KOPT-K1 (cell line): ENCODE data around the gene CACNA2D3.

ENCODE experiments used
- H3K27ac ChIP-seq: fragments of 200-600 bp; sonication (generic); 2 replicates; pipeline ENCODE4 v1.5.1; 2016; ENCODE audit warnings: antibody characterized with exemption, mild to moderate bottlenecking, low read depth, low read length; ENCODE audit not compliant: poor library complexity, severe bottlenecking
- H3K36me3 ChIP-seq: fragments of 200-600 bp; sonication (generic); 2 replicates; pipeline ENCODE4 v1.5.1; 2017; ENCODE audit warnings: antibody characterized with exemption, mild to moderate bottlenecking, low read length, moderate library complexity; ENCODE audit not compliant: insufficient read depth
- H3K9me3 ChIP-seq: fragments of 200-600 bp; sonication (generic); 2 replicates; pipeline ENCODE4 v1.5.1; 2017; ENCODE audit warnings: antibody characterized with exemption, low read length, mild to moderate bottlenecking; ENCODE audit not compliant: insufficient read depth, poor library complexity, severe bottlenecking

Gene CACNA2D3

DNA sequence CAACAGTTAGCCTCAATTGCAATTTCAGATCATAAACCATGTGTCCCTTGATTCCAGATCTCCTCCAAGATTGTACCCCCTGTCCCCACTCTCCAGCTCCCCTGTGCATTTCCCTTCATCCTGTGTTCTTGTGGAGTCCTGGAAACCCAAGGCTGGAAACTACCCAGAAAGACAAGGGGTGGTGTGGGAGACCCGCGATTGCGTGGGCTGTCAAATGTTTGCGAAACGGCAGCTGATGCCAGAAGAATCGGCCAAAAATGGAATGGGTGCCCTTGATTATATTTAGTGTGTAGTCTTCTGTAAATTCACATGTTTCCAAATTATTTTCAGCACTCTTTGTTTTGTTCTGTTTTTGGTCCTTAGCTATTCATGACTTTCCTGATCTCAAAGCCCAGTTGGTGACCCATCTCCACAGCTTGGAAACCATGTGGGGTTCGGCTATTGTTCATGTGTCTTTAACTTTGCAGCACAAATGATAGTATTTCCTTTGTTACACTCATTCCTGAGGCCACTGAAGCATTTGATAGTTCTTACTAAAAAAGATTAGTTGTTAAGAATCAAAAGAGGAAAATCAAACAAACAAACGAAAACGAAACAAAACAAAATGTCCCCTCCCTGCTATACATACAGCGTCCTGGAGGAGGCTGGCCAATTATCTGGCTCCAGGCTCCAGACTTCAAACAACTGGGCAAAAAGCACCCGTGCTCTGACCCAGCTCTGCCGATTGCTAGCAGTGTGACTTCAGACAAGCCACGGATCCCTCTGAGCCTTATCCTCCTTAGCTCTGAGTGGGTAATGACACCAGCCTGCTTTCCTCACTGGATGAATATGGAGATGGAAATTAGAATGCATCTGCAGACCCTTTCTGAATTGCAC is 120.9 kb downstream of the CACNA2D3 start:
- Histone ChIP-seq H3K36me3 (no peaks in the 10 kb centered on the region), H3K27ac (no peak overlapping the region), H3K9me3 (no peaks in the 10 kb centered on the region)

DNA sequence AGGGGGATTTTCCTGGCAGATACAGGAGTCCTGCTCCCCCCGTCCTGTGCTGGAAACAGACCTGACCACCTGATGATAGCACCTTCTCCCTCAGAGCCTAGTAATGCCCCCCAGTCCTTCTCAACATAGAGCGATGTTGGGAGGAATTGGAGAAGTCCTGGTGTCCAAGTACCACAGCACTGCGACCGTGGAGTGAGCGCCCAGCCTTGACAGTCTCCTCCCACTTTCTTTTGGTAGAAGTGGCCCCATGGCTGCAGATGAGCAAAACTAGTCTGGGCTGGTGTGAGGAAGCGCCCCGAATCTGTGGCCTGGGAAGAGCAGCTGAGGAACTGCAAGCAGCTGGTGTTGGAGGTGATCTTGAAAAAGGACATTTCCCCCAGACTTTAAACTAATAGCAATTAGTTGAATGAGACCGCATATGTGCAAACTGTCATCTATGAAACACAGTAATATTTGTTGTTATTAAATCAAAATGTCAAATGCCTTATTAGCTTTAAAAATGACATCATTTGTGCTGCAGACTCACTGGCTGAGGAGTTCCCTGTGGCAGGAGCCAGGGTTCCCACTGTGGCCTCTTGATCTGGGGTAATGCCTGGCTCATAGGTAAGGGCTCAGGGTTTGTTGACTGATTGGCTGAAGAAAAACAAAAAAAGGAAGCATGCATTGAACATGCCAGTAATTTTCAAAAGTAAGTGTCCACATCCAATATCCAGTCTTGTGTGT is 121.8 kb downstream of the CACNA2D3 start:
- Histone ChIP-seq H3K27ac (no peak overlapping the region), H3K9me3 (no peaks in the 10 kb centered on the region), H3K36me3 (no peaks in the 10 kb centered on the region)

GRCh38 chr3:54251705-54252104 is 129.4 kb downstream of the CACNA2D3 start:
- Histone ChIP-seq H3K36me3 (no peaks in the 10 kb centered on the region), H3K9me3 (no peaks in the 10 kb centered on the region), H3K27ac (no peak overlapping the region)

DNA sequence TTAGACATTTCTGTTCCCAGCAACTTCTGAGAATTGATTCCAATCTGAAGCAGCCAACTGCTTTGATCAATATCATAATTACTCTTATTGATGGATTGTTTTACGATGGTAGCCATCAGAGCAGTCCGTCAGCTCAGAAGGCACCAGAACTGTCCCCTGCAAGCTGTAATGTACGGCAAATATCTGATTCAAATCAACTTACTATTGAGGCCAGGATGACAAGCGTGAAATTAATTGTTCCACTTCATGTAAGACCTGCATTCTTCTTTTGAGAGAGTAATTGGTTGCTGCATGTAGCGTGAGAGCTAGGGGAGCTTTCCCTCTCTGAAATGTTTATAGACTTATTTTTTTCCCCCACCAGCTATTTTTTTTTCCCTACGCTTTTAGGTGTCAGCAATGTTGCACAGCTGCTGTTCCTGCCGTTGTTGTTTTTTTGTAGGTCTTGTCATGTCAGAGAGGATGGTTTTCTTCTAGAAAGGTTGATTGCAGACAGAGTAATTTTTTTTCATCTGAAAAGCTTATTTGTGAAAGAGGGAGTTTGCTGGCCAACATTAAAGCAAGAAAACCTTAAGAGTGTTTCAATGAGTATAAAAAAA is 134.9 kb downstream of the CACNA2D3 start:
- Histone ChIP-seq H3K9me3 (no peaks in the 10 kb centered on the region), H3K36me3 (no peaks in the 10 kb centered on the region), H3K27ac (no peak overlapping the region)

GRCh38 chr3:54259636-54260035 is 137.3 kb downstream of the CACNA2D3 start:
- no peak overlapping the region for H3K27ac ChIP-seq
- H3K9me3 ChIP-seq, result no peaks in the 10 kb centered on the region
- H3K36me3 ChIP-seq, result no peaks in the 10 kb centered on the region

GRCh38 chr3:54261141-54261540 is 138.8 kb downstream of the CACNA2D3 start:
- Histone ChIP-seq H3K9me3 (no peaks in the 10 kb centered on the region), H3K27ac (no peak overlapping the region), H3K36me3 (no peaks in the 10 kb centered on the region)

DNA sequence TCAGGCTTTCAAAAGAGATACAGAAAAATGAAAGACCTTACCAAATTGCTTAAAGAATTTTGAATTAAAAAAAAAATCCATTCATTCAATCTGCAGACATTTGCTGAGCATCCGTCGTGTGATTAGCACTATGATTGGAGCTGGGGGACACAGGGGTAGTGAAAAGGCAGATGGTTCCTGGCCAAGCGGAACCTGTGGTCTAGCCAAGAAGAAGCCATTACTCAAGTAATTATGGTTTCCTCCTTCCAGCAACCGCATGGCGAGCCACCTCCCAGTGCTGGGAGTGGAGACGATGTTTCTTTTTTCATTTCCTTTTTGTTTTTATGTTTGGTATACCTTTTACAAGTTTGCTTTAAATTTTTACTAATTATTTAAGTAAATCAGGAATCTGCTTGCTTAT is 140.2 kb downstream of the CACNA2D3 start:
- no peak overlapping the region for H3K27ac ChIP-seq
- no peaks in the 10 kb centered on the region for H3K36me3 ChIP-seq
- no peaks in the 10 kb centered on the region for H3K9me3 ChIP-seq

DNA sequence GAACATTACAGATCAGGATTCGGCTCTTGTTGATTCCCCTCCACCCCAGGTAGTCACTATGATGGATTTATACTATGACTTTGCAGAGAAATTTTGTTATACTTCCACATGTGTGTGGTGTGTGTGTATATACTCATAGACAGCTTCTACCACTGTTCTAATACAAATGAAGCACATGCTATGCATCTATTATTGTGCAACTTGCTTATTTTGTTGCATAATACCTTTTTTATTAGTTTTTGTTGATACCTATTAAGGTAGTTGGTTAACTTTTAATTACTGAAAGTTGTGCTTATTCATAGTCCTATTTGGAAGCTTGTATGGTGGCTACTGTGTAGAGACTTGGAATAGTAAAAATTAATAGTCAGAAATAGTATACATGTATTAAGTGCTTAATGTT is 140.6 kb downstream of the CACNA2D3 start:
- Histone ChIP-seq H3K36me3 (no peaks in the 10 kb centered on the region), H3K9me3 (no peaks in the 10 kb centered on the region), H3K27ac (no peak overlapping the region)

- Histone ChIP-seq H3K27ac (no peak overlapping the region), H3K36me3 (no peaks in the 10 kb centered on the region), H3K9me3 (no peaks in the 10 kb centered on the region)
Measured at GRCh38 chr3:54264050-54264449, 141.7 kb downstream of the CACNA2D3 start.

GRCh38 chr3:54270816-54271526 is 148.6 kb downstream of the CACNA2D3 start:
- Histone ChIP-seq H3K27ac (no peak overlapping the region), H3K9me3 (no peaks in the 10 kb centered on the region), H3K36me3 (no peaks in the 10 kb centered on the region)

- H3K36me3 ChIP-seq, result no peaks in the 10 kb centered on the region
- no peak overlapping the region for H3K27ac ChIP-seq
- no peaks in the 10 kb centered on the region for H3K9me3 ChIP-seq
Measured at GRCh38 chr3:54273791-54274190, 151.4 kb downstream of the CACNA2D3 start.

DNA sequence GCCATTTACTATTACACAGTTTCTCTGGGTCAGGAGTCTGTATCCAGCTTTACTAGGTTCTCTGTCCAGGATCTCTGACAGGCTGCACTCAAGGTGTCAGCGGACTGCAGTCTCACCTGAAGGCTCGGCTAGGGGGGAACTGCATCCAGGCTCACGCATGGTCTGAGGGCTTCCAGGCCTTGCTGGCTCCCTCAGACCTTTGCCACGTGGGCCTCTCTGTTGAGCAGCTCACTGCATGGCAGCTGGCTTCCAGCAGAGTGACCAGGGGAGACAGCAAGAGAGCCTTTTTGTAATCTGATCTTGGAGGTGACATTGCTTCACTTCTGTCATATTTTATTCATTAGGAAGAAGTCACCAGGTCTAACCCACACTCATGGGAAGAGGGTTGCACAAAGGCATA is 152.3 kb downstream of the CACNA2D3 start:
- no peaks in the 10 kb centered on the region for H3K36me3 ChIP-seq
- H3K27ac ChIP-seq, result no peak overlapping the region
- no peaks in the 10 kb centered on the region for H3K9me3 ChIP-seq

- Histone ChIP-seq H3K9me3 (no peaks in the 10 kb centered on the region), H3K27ac (no peak overlapping the region)
Measured at GRCh38 chr3:54279005-54279583, 156.7 kb downstream of the CACNA2D3 start.

GRCh38 chr3:54283470-54283869 is 161.1 kb downstream of the CACNA2D3 start:
- Histone ChIP-seq H3K9me3 (no peaks in the 10 kb centered on the region), H3K27ac (no peak overlapping the region), H3K36me3 (no peaks in the 10 kb centered on the region)

More at GRCh38 chr3:54279005-54279583, 156.7 kb downstream of the CACNA2D3 start:
- H3K36me3 ChIP-seq, result no peaks in the 10 kb centered on the region
